Activated naive CD4-positive, alpha-beta T cell treated with anti-CD3 and anti-CD28 coated beads, Interleukin-2, amount 50 U/mL, for 24 hours (primary cell): Measurements from ENCODE around the gene TBCK.
"Not testable (repeated sequence)": the region's sequence is repeated elsewhere in the genome, so short reads cannot be mapped to it uniquely, and the experiment has no call there.

Experiments used
- H3K27ac Mint-ChIP-seq: one replicate; pipeline ENCODE4 v1.8.0; 2021; ENCODE audit warnings: mild to moderate bottlenecking, mixed read lengths
- H3K27me3 Mint-ChIP-seq: one replicate; pipeline ENCODE4 v1.8.0; 2021; ENCODE audit warnings: mixed read lengths
- H3K36me3 Mint-ChIP-seq: one replicate; pipeline ENCODE4 v1.8.0; 2021; ENCODE audit warnings: mixed read lengths
- H3K4me1 Mint-ChIP-seq: one replicate; pipeline ENCODE4 v1.8.0; 2021; ENCODE audit warnings: mixed read lengths
- H3K4me3 Mint-ChIP-seq: one replicate; pipeline ENCODE4 v1.8.0; 2021; ENCODE audit warnings: mild to moderate bottlenecking, mixed read lengths
- H3K9me3 Mint-ChIP-seq: one replicate; pipeline ENCODE4 v1.8.0; 2021; ENCODE audit warnings: mixed read lengths

TBCK gene

GRCh38 chr4:106334741-106335470 lies 18.9 kb upstream of the TBCK start:
- no peak overlapping the region for H3K4me3 Mint-ChIP-seq
- peaks cover 7% of the 10 kb centered on the region for H3K9me3 Mint-ChIP-seq
- H3K4me1 Mint-ChIP-seq: peaks cover 34% of the 10 kb centered on the region
- no peaks in the 10 kb centered on the region for H3K27me3 Mint-ChIP-seq
- H3K36me3 Mint-ChIP-seq: peaks cover 59% of the 10 kb centered on the region
- H3K27ac Mint-ChIP-seq: no peak overlapping the region

DNA sequence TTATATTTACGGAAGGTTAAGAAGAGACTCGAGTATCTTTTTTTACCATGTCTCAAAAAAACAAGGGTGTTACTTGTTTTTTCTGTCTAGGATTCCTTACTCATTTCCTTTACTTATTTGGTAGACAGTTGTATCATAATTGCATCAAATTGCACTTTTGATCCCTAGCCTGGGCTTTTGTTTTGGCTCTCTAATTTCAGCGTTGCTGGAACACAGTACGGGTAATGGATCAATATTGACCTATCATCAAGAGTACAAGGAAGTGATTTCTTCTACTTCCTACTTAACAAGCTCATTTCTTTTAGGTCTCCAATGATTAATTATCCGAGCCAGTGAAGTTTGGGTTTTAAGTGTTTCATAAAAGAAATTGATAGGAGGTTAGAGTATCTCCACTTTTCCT lies 17.2 kb upstream of the TBCK start:
- Mint-ChIP-seq H3K27ac (no peak overlapping the region), H3K9me3 (peaks cover 7% of the 10 kb centered on the region), H3K36me3 (peaks cover 50% of the 10 kb centered on the region), H3K27me3 (no peaks in the 10 kb centered on the region), H3K4me1 (peaks cover 25% of the 10 kb centered on the region), H3K4me3 (no peak overlapping the region)

GRCh38 chr4:106329041-106329618 lies 13.1 kb upstream of the TBCK start:
- Mint-ChIP-seq H3K4me1 (peaks cover 23% of the 10 kb centered on the region), H3K27me3 (no peaks in the 10 kb centered on the region), H3K27ac (no peak overlapping the region), H3K4me3 (no peak overlapping the region), H3K36me3 (peaks cover 27% of the 10 kb centered on the region), H3K9me3 (no peaks in the 10 kb centered on the region)

DNA sequence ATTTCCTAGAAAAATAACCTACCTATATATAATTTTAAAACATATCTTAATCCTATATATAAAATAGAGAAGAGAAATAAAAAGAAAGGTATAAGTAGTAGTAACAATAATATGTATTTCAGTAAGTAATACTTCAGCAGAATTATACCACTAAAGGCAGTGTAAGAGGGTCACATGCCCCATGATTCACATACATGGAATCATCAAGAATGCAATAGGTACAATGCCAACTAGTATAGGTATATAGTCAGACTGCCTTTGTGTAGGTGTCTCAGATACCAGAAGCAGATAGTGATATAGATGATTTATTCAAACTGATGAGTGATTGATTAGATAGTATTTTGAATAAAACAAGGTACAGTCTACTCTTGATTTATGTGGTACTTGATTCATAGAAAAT lies 9.8 kb upstream of the TBCK start:
- H3K4me1 Mint-ChIP-seq: peaks cover 31% of the 10 kb centered on the region
- H3K9me3 Mint-ChIP-seq: no peaks in the 10 kb centered on the region
- no peak overlapping the region for H3K27ac Mint-ChIP-seq
- H3K4me3 Mint-ChIP-seq: no peak overlapping the region
- peaks cover 14% of the 10 kb centered on the region for H3K36me3 Mint-ChIP-seq
- H3K27me3 Mint-ChIP-seq: no peaks in the 10 kb centered on the region

DNA sequence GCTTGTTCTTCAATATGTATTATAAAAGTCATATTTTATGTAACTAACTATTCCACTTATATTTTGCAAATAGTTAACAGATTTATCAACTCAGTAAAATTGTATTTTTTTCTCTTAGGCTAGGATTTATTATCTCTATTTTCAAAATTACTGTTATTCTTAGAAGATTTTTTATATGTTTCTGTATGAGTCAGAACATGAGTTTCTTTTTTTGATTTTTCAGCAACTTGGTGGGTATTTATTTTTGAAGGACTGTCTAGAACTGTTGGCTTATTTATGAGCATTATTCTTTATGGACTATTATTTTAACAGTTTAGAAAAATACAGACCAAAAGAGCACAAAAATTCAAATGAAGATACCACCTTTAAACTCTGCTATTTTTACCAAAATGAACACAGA lies 7.1 kb upstream of the TBCK start:
- H3K4me3 Mint-ChIP-seq: no peak overlapping the region
- H3K4me1 Mint-ChIP-seq: peaks cover 26% of the 10 kb centered on the region
- no peak overlapping the region for H3K27ac Mint-ChIP-seq
- H3K36me3 Mint-ChIP-seq: peaks cover 13% of the 10 kb centered on the region
- H3K27me3 Mint-ChIP-seq: no peaks in the 10 kb centered on the region
- H3K9me3 Mint-ChIP-seq: no peaks in the 10 kb centered on the region

DNA sequence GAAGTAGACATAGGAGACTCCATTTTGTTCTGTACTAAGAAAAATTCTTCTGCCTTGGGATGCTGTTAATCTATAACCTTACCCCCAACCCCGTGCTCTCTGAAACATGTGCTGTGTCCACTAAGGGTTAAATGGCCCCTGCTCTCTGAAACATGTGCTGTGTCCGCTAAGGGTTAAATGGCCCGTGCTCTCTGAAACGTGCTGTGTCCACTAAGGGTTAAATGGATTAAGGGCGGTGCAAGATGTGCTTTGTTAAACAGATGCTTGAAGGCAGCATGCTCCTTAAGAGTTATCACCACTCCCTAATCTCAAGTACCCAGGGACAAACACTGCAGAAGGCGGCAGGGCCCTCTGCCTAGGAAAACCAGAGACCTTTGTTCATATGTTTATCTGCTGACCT lies 5.8 kb upstream of the TBCK start:
- Mint-ChIP-seq H3K4me1 (peaks cover 23% of the 10 kb centered on the region), H3K4me3 (peak overlapping the region; percentile 59), H3K36me3 (peaks cover 13% of the 10 kb centered on the region)
- not testable (repeated sequence) for H3K27ac Mint-ChIP-seq, H3K9me3 Mint-ChIP-seq, H3K27me3 Mint-ChIP-seq

- not testable (repeated sequence) for H3K27me3 Mint-ChIP-seq, H3K4me3 Mint-ChIP-seq, H3K9me3 Mint-ChIP-seq, H3K27ac Mint-ChIP-seq
- Mint-ChIP-seq H3K36me3 (peaks cover 13% of the 10 kb centered on the region), H3K4me1 (peaks cover 23% of the 10 kb centered on the region)
Measured at GRCh38 chr4:106321168-106321567, 5.2 kb upstream of the TBCK start.

- Mint-ChIP-seq H3K27ac (no peak overlapping the region), H3K4me3 (no peak overlapping the region), H3K27me3 (no peaks in the 10 kb centered on the region), H3K4me1 (peaks cover 23% of the 10 kb centered on the region), H3K9me3 (no peaks in the 10 kb centered on the region), H3K36me3 (peaks cover 13% of the 10 kb centered on the region)
Measured at GRCh38 chr4:106320235-106320634, 4.2 kb upstream of the TBCK start.

- peak overlapping the region; percentile 61 for H3K27ac Mint-ChIP-seq
- H3K36me3 Mint-ChIP-seq: peaks cover 13% of the 10 kb centered on the region
- no peaks in the 10 kb centered on the region for H3K27me3 Mint-ChIP-seq
- no peak overlapping the region for H3K4me3 Mint-ChIP-seq
- no peaks in the 10 kb centered on the region for H3K9me3 Mint-ChIP-seq
- peaks cover 30% of the 10 kb centered on the region for H3K4me1 Mint-ChIP-seq
Measured at GRCh38 chr4:106318511-106318910, 2.5 kb upstream of the TBCK start.

- Mint-ChIP-seq H3K36me3 (peaks cover 13% of the 10 kb centered on the region), H3K27ac (no peak overlapping the region), H3K27me3 (no peaks in the 10 kb centered on the region), H3K4me3 (no peak overlapping the region), H3K9me3 (no peaks in the 10 kb centered on the region), H3K4me1 (peaks cover 30% of the 10 kb centered on the region)
Measured at GRCh38 chr4:106317815-106318214, 1.8 kb upstream of the TBCK start.

- no peak overlapping the region for H3K4me3 Mint-ChIP-seq
- H3K9me3 Mint-ChIP-seq: no peaks in the 10 kb centered on the region
- no peaks in the 10 kb centered on the region for H3K27me3 Mint-ChIP-seq
- H3K27ac Mint-ChIP-seq: no peak overlapping the region
- peaks cover 11% of the 10 kb centered on the region for H3K36me3 Mint-ChIP-seq
- peaks cover 37% of the 10 kb centered on the region for H3K4me1 Mint-ChIP-seq
Measured at GRCh38 chr4:106316773-106317409, 882 bp upstream of the TBCK start.

DNA sequence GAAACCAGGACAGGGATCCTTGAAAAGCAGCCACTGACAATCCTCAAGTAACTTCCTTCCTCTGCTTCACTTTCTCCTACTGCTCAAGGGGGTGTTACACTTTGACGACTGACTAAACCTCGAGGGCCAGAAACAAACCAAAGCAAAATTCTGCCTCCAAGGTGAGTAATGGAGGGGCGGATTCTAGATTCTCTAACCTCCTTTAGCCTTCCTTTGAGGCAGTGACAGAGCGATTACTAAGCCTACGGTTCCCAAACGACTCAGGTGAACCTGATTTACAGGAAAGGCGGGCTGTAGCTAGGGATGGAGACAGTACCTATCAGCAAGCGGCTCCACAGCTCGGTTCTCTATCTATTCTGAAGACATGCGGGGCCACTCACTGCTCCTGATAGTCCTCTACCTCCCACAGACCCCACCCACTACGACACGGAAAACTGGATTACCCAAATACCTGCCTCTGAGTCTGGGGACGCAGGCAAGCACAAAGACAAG lies 487 bp downstream of the TBCK start:
- Mint-ChIP-seq H3K27ac (no peak overlapping the region), H3K36me3 (peaks cover 5% of the 10 kb centered on the region), H3K9me3 (no peaks in the 10 kb centered on the region), H3K27me3 (no peaks in the 10 kb centered on the region), H3K4me1 (peaks cover 35% of the 10 kb centered on the region), H3K4me3 (no peak overlapping the region)

DNA sequence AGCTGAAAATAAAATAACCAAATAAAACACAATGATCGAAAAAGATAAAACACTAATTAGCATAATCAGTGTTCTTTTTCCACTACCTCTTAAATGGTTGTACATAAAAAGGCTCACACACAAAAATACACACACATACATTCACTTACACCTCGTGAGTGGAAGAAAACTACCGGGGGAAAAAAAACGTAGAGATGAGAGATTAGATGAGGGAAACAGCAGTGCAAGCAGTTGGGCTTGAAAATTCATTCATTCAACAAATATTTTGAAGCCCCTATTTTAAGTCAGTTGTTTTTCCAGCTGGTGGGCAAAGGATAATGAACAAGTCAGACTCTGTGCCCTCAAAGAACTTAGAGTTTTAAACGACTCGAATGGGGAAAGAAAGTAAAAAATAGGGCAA lies 1.0 kb downstream of the TBCK start:
- no peaks in the 10 kb centered on the region for H3K27me3 Mint-ChIP-seq
- no peak overlapping the region for H3K27ac Mint-ChIP-seq
- peaks cover 40% of the 10 kb centered on the region for H3K4me1 Mint-ChIP-seq
- no peak overlapping the region for H3K4me3 Mint-ChIP-seq
- H3K36me3 Mint-ChIP-seq: peaks cover under 1% of the 10 kb centered on the region
- no peaks in the 10 kb centered on the region for H3K9me3 Mint-ChIP-seq

DNA sequence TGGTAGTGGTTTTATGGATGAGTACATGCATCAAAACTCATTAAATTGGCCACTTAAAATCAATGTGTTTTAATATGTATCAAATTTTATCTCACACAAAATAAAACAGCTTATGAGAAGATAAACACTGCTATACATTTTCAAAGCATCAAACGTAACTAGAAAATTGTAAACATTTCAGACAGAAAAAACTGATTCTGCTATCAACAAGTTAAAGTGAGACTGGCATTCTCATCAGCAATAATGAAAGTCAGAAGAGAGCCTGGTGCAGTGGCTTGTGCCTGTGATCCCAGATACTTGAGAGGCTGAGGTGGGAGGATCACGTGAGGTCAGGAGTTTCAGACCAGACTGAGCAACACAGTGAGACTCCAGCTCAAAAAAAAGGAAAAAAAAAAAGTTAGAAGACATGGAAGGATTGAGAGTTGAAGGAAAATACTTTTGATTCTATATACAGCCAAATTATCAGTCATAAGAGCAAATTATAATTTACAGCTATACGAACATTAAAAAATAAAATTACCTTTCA lies 2.9 kb downstream of the TBCK start:
- Mint-ChIP-seq H3K27me3 (no peaks in the 10 kb centered on the region), H3K4me1 (peaks cover 48% of the 10 kb centered on the region), H3K36me3 (peaks cover 4% of the 10 kb centered on the region), H3K27ac (peak overlapping the region; percentile 89), H3K4me3 (peak overlapping the region; percentile 53), H3K9me3 (no peaks in the 10 kb centered on the region)

GRCh38 chr4:106312377-106312776 lies 3.6 kb downstream of the TBCK start:
- Mint-ChIP-seq H3K27ac (peak overlapping the region; percentile 30), H3K36me3 (peaks cover 4% of the 10 kb centered on the region), H3K4me3 (peak overlapping the region; percentile 39), H3K9me3 (no peaks in the 10 kb centered on the region), H3K4me1 (peaks cover 48% of the 10 kb centered on the region), H3K27me3 (no peaks in the 10 kb centered on the region)

DNA sequence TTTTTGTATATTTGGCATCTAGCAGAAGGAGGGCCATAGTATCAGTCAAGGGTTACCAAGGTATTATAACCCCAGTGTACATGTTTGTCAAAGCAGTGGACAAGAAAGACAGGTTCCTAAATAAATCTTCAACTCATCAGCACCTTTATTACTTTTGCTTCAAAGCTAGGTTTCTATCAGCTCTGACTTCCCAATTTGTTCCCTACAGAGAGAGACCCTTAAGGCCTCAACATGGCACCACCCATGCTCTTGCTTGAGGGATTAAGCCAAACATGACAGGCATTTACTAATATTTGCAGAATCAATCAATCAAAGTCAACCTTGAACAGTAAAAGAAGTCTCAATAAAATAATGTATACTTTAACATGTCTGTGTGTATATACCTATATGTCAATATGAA lies 9.4 kb downstream of the TBCK start:
- no peaks in the 10 kb centered on the region for H3K9me3 Mint-ChIP-seq
- peaks cover 20% of the 10 kb centered on the region for H3K36me3 Mint-ChIP-seq
- no peak overlapping the region for H3K4me3 Mint-ChIP-seq
- H3K4me1 Mint-ChIP-seq: peaks cover 52% of the 10 kb centered on the region
- H3K27me3 Mint-ChIP-seq: no peaks in the 10 kb centered on the region
- H3K27ac Mint-ChIP-seq: no peak overlapping the region
